CD8-positive, alpha-beta memory T cell (primary cell): ENCODE results near the gene LRRC38. TPM values are rescaled to one million over a fixed set of nuclear protein-coding genes. Genes with fewer than 3 reads are reported as not detected.

Experiments used
- CTCF ChIA-PET: fragments of 350-600 bp; sonication (Branson Sonifier 250); formaldehyde crosslinking; loops from one replicate; lab custom pipeline; 2021; ENCODE audit warnings: antibody characterized with exemption; lab: Charles Lee
- POLR2A ChIA-PET: fragments of 350-600 bp; sonication (Branson Sonifier 250); formaldehyde crosslinking; loops from one replicate; lab custom pipeline; 2021; ENCODE audit warnings: antibody characterized with exemption; lab: Charles Lee
- DNase-seq, 5 donors: peaks; one replicate each; pipeline versions ENCODE4 v3.0.0 to v3.0.0-alpha.2; 2020 to 2022; ENCODE audit warnings: mixed read lengths in 1 of 5
- H3K27ac ChIP-seq: one replicate; pipeline ENCODE4 v1.7.0; 2013; ENCODE audit warnings: low read depth, mild to moderate bottlenecking, low read length, moderate library complexity
- H3K27me3 ChIP-seq: 2 replicates; pipeline ENCODE4 v1.7.0; 2013; ENCODE audit warnings: low read length, mild to moderate bottlenecking; ENCODE audit not compliant: insufficient read depth, poor library complexity, severe bottlenecking
- H3K36me3 ChIP-seq: 2 replicates; pipeline ENCODE4 v1.7.0; 2013; ENCODE audit warnings: mild to moderate bottlenecking, low read length, moderate library complexity; ENCODE audit not compliant: insufficient read depth
- H3K4me1 ChIP-seq: 2 replicates; pipeline ENCODE4 v1.7.0; 2013; ENCODE audit warnings: mild to moderate bottlenecking, low read length, moderate library complexity; ENCODE audit not compliant: insufficient read depth
- H3K4me3 ChIP-seq: 2 replicates; pipeline ENCODE4 v1.7.0; 2013; ENCODE audit warnings: mild to moderate bottlenecking, low read length
- H3K9me3 ChIP-seq: 2 replicates; pipeline ENCODE4 v1.7.0; 2013; ENCODE audit warnings: mild to moderate bottlenecking, low read length
- H3K27ac Mint-ChIP-seq, 8 donors: one replicate each; pipeline ENCODE4 v1.8.0; 2020 to 2021; ENCODE audit warnings: mixed read lengths in 8 of 8, mild to moderate bottlenecking in 6 of 8, inconsistent platforms in 3 of 8, moderate library complexity in 3 of 8
- H3K27me3 Mint-ChIP-seq, 2 donors: one replicate each; pipeline ENCODE4 v1.8.0; 2020 to 2021; ENCODE audit warnings: mixed read lengths in 2 of 2, mild to moderate bottlenecking in 1 of 2, moderate library complexity in 1 of 2
- H3K36me3 Mint-ChIP-seq, 3 donors: one replicate each; pipeline ENCODE4 v1.8.0; 2020 to 2021; ENCODE audit warnings: mixed read lengths in 3 of 3, inconsistent platforms in 1 of 3, mild to moderate bottlenecking in 1 of 3
- H3K4me1 Mint-ChIP-seq, 3 donors: one replicate each; pipeline ENCODE4 v1.8.0; 2020 to 2021; ENCODE audit warnings: mixed read lengths in 3 of 3, inconsistent platforms in 1 of 3, mild to moderate bottlenecking in 1 of 3
- H3K4me3 Mint-ChIP-seq, 7 donors: one replicate each; pipeline ENCODE4 v1.8.0; 2020 to 2021; ENCODE audit warnings: mixed read lengths in 7 of 7, mild to moderate bottlenecking in 6 of 7, moderate library complexity in 4 of 7, inconsistent platforms in 2 of 7
- H3K9me3 Mint-ChIP-seq, 5 donors: one replicate each; pipeline ENCODE4 v1.8.0; 2020 to 2022; ENCODE audit warnings: mixed read lengths in 5 of 5, mild to moderate bottlenecking in 3 of 5, moderate library complexity in 2 of 5, inconsistent platforms in 1 of 5
- polyA plus RNA-seq: library from polyadenylated mRNA; unstranded; fragments of 300-500 nt; fragmentation: Illumina TruSeq; gene quantifications from one replicate; pipeline ENCODE4 v1.2.3, GENCODE V29; 2021
- total RNA-seq, 2 experiments: library from RNA; stranded (reverse); gene quantifications; one replicate each; pipeline ENCODE4 v1.2.3, GENCODE V29; 2021

The LRRC38 gene
- total and polyA plus RNA-seq, 3 experiments from 2014 or later = not detected

DNA sequence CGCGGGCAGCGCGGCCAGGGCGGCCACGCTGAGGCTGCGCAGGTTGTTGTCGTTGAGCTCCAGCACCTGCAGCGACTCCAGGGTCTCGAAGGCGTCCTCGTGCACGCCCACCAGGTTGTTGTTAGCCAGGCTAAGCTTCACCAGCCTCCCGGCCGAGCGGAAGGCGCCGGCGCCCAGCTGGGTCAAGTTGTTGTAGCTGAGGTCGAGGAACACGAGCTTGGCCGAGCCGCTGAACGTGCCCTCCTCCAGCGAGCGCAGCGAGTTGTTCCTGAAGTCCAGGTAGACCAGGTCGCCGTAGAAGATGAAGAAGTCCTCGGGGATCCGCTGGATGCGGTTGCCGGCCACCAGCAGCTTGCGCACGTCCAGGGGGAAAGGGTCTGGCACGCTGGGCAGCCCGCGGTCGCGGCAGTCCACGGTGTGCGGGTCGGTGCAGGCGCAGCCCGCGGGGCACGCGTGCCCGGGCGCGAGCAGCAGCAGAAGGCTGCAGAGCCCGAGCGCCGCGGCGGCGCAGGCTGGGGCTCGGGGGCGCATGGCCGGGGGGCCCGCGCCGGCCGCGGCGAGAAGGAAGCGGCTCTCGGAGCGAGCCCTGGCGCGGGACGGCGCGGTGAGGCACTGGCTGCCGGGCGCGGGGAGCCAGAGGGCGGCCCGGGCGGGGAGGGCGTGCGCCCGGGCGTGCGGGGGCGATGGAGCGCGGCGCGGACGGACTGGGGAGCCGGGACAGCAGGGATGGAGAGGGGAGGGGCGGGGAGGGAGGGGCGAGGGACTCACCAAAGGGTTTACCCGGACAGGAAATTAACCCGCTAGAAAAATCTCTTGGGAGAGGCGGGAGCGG, 524 bp downstream of the LRRC38 start:
- H3K27ac ChIP-seq = no peak overlapping the region

DNA sequence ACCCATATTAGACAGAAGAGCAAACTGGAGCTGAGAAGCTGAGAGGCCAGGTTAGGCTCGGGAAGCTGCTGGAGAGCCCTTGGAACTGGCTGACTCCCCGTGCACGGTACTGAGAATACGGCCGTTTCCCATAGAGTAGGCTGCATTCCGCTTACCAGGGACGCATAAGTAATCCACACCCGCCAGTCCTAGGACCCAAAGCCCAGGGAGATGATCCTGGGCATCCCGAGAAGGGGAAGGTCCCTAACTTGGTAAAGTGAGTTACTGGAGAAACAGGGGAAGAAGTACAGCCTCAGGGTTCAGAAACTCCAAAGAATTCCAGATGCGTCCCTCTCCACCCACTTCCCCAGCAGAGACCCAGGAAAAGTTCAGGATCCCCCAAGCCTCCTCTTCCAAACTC, 1.3 kb downstream of the LRRC38 start:
- ChIA-PET POLR2A (no interaction called here), CTCF (no interaction called here)
- Histone ChIP-seq H3K27ac (no peak overlapping the region), H3K9me3 (no peaks in the 10 kb centered on the region), H3K36me3 (no peaks in the 10 kb centered on the region), H3K4me1 (no peaks in the 10 kb centered on the region), H3K27me3 (no peaks in the 10 kb centered on the region), H3K4me3 (no peak overlapping the region)
- H3K27ac Mint-ChIP-seq = peak overlapping the region in 1 of 8 donors; percentile 65
- H3K9me3 Mint-ChIP-seq = peaks cover 0 to 2% (median 0%) of the 10 kb centered on the region in 5 donors
- DNase-seq = no peak
- H3K4me3 Mint-ChIP-seq = no peak overlapping the region
- H3K4me1 Mint-ChIP-seq = no peaks in the 10 kb centered on the region
- peaks cover 6 to 29% of the 10 kb centered on the region in 2 donors for H3K27me3 Mint-ChIP-seq
- no peaks in the 10 kb centered on the region for H3K36me3 Mint-ChIP-seq

More for the DNA sequence above, 524 bp downstream of the LRRC38 start:
- Mint-ChIP-seq H3K4me1 (no peaks in the 10 kb centered on the region), H3K4me3 (no peak overlapping the region), H3K27me3 (peaks cover 12 to 30% of the 10 kb centered on the region in 2 donors), H3K9me3 (peaks cover 0 to 2% (median 0%) of the 10 kb centered on the region in 5 donors), H3K36me3 (no peaks in the 10 kb centered on the region), H3K27ac (no peak overlapping the region)
- Histone ChIP-seq H3K27me3 (no peaks in the 10 kb centered on the region), H3K4me1 (no peaks in the 10 kb centered on the region), H3K36me3 (no peaks in the 10 kb centered on the region), H3K4me3 (no peak overlapping the region), H3K9me3 (no peaks in the 10 kb centered on the region)
- no peak for DNase-seq
- ChIA-PET CTCF (no interaction called here), POLR2A (no interaction called here)

DNA sequence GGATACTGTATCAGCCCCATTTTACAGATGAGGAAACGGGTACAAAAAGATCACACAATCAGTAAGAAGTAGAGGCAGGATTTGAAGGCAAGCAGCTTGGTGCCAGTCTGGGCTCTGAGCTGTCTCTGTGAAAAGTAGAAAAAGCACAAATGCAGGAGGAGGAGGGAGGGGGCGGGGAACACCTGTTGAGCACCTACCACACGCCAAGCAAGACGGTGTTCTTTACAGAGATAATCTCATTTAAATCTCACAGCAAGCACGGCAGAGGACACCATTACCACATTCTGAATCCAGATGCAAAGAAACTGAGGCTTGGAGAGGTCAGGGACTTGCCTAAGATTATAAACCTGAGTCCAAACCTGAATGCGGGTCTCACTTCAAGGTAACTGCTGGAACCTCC, 3.3 kb downstream of the LRRC38 start:
- Histone ChIP-seq H3K4me3 (no peak overlapping the region), H3K27ac (no peak overlapping the region), H3K27me3 (no peaks in the 10 kb centered on the region), H3K36me3 (no peaks in the 10 kb centered on the region), H3K9me3 (no peaks in the 10 kb centered on the region), H3K4me1 (no peaks in the 10 kb centered on the region)
- peaks cover 0 to 4% (median 0%) of the 10 kb centered on the region in 5 donors for H3K9me3 Mint-ChIP-seq
- ChIA-PET CTCF (no interaction called here), POLR2A (no interaction called here)
- no peak overlapping the region for H3K4me3 Mint-ChIP-seq
- H3K4me1 Mint-ChIP-seq = no peaks in the 10 kb centered on the region
- no peak for DNase-seq
- H3K27ac Mint-ChIP-seq = no peak overlapping the region
- H3K36me3 Mint-ChIP-seq = no peaks in the 10 kb centered on the region
- peaks cover 6 to 28% of the 10 kb centered on the region in 2 donors for H3K27me3 Mint-ChIP-seq

GRCh38 chr1:13507075-13507474, 6.7 kb downstream of the LRRC38 start:
- peaks cover 0 to 4% (median 0%) of the 10 kb centered on the region in 3 donors for H3K4me1 Mint-ChIP-seq
- no peaks in the 10 kb centered on the region for H3K36me3 ChIP-seq
- peaks cover 2 to 26% of the 10 kb centered on the region in 2 donors for H3K27me3 Mint-ChIP-seq
- H3K27me3 ChIP-seq = no peaks in the 10 kb centered on the region
- H3K36me3 Mint-ChIP-seq = no peaks in the 10 kb centered on the region
- H3K4me1 ChIP-seq = no peaks in the 10 kb centered on the region
- H3K27ac ChIP-seq = no peak overlapping the region
- POLR2A ChIA-PET = no interaction called here
- no peak overlapping the region for H3K4me3 ChIP-seq
- no peak for DNase-seq
- no peaks in the 10 kb centered on the region for H3K9me3 ChIP-seq
- no peak overlapping the region for H3K4me3 Mint-ChIP-seq
- no peak overlapping the region for H3K27ac Mint-ChIP-seq
- peaks cover 0 to 1% (median 0%) of the 10 kb centered on the region in 5 donors for H3K9me3 Mint-ChIP-seq
- CTCF ChIA-PET = no interaction called here

GRCh38 chr1:13505020-13505419, 8.8 kb downstream of the LRRC38 start:
- Mint-ChIP-seq H3K36me3 (no peaks in the 10 kb centered on the region), H3K4me3 (no peak overlapping the region), H3K27ac (no peak overlapping the region), H3K4me1 (peaks cover 0 to 4% (median 0%) of the 10 kb centered on the region in 3 donors), H3K27me3 (peaks cover 0 to 12% of the 10 kb centered on the region in 2 donors), H3K9me3 (peaks cover 0 to 1% (median 0%) of the 10 kb centered on the region in 5 donors)
- H3K27ac ChIP-seq = no peak overlapping the region
- H3K9me3 ChIP-seq = no peaks in the 10 kb centered on the region
- no peaks in the 10 kb centered on the region for H3K36me3 ChIP-seq
- ChIA-PET CTCF (no interaction called here), POLR2A (no interaction called here)
- DNase-seq = no peak
- H3K27me3 ChIP-seq = no peaks in the 10 kb centered on the region
- H3K4me1 ChIP-seq = no peaks in the 10 kb centered on the region
- H3K4me3 ChIP-seq = no peak overlapping the region

DNA sequence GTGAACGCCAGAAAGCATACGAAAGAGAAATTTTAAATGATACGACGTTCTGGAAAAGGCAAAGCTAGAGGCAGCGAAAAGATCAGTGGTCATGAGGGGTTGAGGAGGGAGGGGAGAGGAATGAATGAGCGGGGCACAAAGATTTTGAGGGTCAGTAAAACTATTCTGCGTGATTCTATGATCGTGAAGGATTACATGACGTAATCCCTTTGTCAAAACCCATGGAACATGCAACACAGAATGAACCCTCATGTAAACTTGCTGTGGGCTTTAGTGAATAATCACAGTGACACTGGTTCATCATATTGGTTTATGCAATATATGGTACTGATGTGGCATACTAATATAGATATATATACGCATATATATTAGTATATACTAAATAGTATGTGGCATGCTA, 13.0 kb downstream of the LRRC38 start:
- Histone ChIP-seq H3K9me3 (no peaks in the 10 kb centered on the region), H3K4me3 (no peak overlapping the region), H3K4me1 (no peaks in the 10 kb centered on the region), H3K27ac (no peak overlapping the region), H3K27me3 (no peaks in the 10 kb centered on the region), H3K36me3 (no peaks in the 10 kb centered on the region)
- Mint-ChIP-seq H3K4me1 (peaks cover 0 to 4% (median 0%) of the 10 kb centered on the region in 3 donors), H3K36me3 (no peaks in the 10 kb centered on the region), H3K9me3 (no peaks in the 10 kb centered on the region), H3K27ac (no peak overlapping the region), H3K4me3 (no peak overlapping the region), H3K27me3 (peaks cover 5 to 17% of the 10 kb centered on the region in 2 donors)
- no peak for DNase-seq
- POLR2A ChIA-PET = no interaction called here
- CTCF ChIA-PET = no interaction called here

DNA sequence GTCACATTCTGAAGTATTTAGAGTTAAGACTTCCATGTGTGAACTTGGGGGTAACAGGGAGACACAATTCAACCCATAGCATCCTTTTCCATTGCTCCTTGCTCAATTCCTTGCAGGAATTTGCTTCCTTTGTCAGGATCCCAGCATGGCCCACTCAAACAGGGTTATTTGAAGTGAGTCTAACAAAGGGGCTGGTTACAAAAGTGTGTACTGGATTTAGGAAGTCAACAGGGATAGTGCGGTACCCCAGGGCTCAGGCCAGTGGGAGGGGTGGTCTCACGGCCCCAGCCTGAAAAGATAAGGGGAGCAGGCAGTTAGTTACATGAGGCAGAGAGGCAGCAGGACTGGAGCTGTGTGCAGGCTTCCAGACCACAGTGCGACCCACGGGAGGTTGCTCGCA, 14.4 kb downstream of the LRRC38 start:
- no peak overlapping the region for H3K27ac Mint-ChIP-seq
- H3K27me3 Mint-ChIP-seq = peaks cover 5 to 22% of the 10 kb centered on the region in 2 donors
- no peak overlapping the region for H3K4me3 Mint-ChIP-seq
- no peaks in the 10 kb centered on the region for H3K4me1 ChIP-seq
- no peaks in the 10 kb centered on the region for H3K9me3 Mint-ChIP-seq
- H3K4me3 ChIP-seq = no peak overlapping the region
- H3K9me3 ChIP-seq = no peaks in the 10 kb centered on the region
- H3K36me3 ChIP-seq = no peaks in the 10 kb centered on the region
- CTCF ChIA-PET = no interaction called here
- POLR2A ChIA-PET = no interaction called here
- H3K4me1 Mint-ChIP-seq = peaks cover 0 to 4% (median 0%) of the 10 kb centered on the region in 3 donors
- no peaks in the 10 kb centered on the region for H3K36me3 Mint-ChIP-seq
- no peak for DNase-seq
- H3K27me3 ChIP-seq = no peaks in the 10 kb centered on the region
- H3K27ac ChIP-seq = no peak overlapping the region

GRCh38 chr1:13498553-13498952, 15.2 kb downstream of the LRRC38 start:
- no peaks in the 10 kb centered on the region for H3K9me3 ChIP-seq
- no peak for DNase-seq
- no peaks in the 10 kb centered on the region for H3K27me3 ChIP-seq
- H3K27ac ChIP-seq = no peak overlapping the region
- H3K36me3 ChIP-seq = no peaks in the 10 kb centered on the region
- Mint-ChIP-seq H3K4me1 (no peaks in the 10 kb centered on the region), H3K9me3 (no peaks in the 10 kb centered on the region), H3K27ac (no peak overlapping the region), H3K27me3 (peaks cover 8 to 15% of the 10 kb centered on the region in 2 donors), H3K36me3 (no peaks in the 10 kb centered on the region), H3K4me3 (no peak overlapping the region)
- CTCF ChIA-PET = no interaction called here
- H3K4me3 ChIP-seq = no peak overlapping the region
- no peaks in the 10 kb centered on the region for H3K4me1 ChIP-seq
- POLR2A ChIA-PET = no interaction called here
